ENCODE data around the gene C22orf15. TPM values are rescaled to one million over a fixed set of nuclear protein-coding genes. Genes with fewer than 3 reads are reported as not detected.

C22orf15 gene
- total RNA-seq, 2 donors from 2014 or later: 1.5 to 2.2 TPM

DNA sequence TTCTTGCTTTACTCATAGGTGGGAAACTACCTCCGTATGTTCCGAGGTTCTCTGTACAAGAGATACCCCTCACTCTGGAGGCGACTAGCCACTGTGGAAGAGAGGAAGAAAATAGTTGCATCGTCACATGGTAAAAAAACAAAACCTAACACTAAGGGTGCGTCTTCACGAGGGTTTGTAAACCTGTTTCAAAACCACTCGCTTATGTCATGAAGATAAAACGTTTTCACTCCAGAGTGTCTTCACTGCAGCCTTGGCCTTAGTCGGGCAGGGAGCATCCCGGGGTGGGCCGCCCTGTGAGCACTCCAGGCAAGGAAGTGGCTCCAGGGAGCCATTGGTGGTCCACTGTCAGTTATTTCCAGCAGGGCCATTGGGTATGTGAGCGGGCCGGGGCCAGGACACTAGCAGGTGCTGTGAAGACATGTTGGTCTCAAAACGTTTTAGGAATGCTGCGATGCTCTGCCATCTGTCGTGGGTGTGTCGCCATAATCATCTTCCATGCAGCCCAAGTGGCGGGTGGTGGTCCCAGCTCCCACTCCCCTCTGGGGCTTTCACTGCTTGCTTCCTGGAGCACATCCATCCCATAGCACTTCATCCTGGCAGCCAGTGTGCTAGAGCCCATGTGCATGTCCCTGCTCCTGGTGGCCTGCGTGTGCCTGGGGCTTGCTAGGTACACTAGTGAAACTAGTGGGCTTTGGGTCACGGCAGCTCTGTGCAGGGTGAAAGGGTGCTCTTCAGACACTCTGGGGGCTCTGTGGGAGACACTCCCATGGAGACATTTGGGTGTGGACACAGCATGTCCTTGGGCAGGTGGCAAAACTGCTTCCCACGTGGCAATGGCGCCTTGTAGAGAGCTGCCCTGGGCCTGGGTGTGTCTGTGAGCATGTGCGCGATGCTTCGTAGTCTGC lies 29.2 kb downstream of the C22orf15 start:
- H3K4me3 ChIP-seq (ENCODE audit: low read length): no peak overlapping the region
- no peak overlapping the region for H3K9ac ChIP-seq (ENCODE audit: extremely low read depth, low read length, poor library complexity, severe bottlenecking)
- peaks cover 55% of the 10 kb centered on the region for H3K36me3 ChIP-seq (ENCODE audit: control insufficient read depth, insufficient read depth, low read length)
- peak overlapping the region; percentile 44 for H3K27ac Mint-ChIP-seq
- no peaks in the 10 kb centered on the region for H3K27me3 ChIP-seq (ENCODE audit: control insufficient read depth, insufficient read depth, low read length, poor library complexity, severe bottlenecking)
- peaks cover 14% of the 10 kb centered on the region for H3K4me1 ChIP-seq (ENCODE audit: control insufficient read depth, insufficient read depth, low read length)
- no peaks in the 10 kb centered on the region for H3K9me3 Mint-ChIP-seq
- peaks cover 33% of the 10 kb centered on the region for H3K4me1 Mint-ChIP-seq
- no peaks in the 10 kb centered on the region for H3K9me3 ChIP-seq (ENCODE audit: control insufficient read depth, low read length)
- peaks cover 49% of the 10 kb centered on the region for H3K36me3 Mint-ChIP-seq (ENCODE audit: low read depth)
- TF ChIP-seq, protein P1, sequence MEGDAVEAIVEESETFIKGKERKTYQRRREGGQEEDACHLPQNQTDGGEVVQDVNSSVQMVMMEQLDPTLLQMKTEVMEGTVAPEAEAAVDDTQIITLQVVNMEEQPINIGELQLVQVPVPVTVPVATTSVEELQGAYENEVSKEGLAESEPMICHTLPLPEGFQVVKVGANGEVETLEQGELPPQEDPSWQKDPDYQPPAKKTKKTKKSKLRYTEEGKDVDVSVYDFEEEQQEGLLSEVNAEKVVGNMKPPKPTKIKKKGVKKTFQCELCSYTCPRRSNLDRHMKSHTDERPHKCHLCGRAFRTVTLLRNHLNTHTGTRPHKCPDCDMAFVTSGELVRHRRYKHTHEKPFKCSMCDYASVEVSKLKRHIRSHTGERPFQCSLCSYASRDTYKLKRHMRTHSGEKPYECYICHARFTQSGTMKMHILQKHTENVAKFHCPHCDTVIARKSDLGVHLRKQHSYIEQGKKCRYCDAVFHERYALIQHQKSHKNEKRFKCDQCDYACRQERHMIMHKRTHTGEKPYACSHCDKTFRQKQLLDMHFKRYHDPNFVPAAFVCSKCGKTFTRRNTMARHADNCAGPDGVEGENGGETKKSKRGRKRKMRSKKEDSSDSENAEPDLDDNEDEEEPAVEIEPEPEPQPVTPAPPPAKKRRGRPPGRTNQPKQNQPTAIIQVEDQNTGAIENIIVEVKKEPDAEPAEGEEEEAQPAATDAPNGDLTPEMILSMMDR (conservative IDR thresholded peaks at IDR 0.05): no peak
- WGBS, 2 experiments (ENCODE audit: insufficient coverage in 1 of 2, insufficient read length in 1 of 2): 95% methylated on average over 21 to 25 of the region's 25 CpGs
- no peak overlapping the region for H3K4me3 Mint-ChIP-seq
- no peaks in the 10 kb centered on the region for H3K27me3 Mint-ChIP-seq (ENCODE audit: insufficient read depth)
- H3K27ac ChIP-seq (ENCODE audit: low read depth, low read length): no peak overlapping the region
- DNase-seq: no peak

GRCh38 chr22:23793326-23793725 lies 30.5 kb downstream of the C22orf15 start:
- DNase-seq: peak; percentile 57
- Mint-ChIP-seq H3K4me1 (peaks cover 26% of the 10 kb centered on the region), H3K27me3 (ENCODE audit: insufficient read depth) (no peaks in the 10 kb centered on the region), H3K9me3 (no peaks in the 10 kb centered on the region), H3K36me3 (ENCODE audit: low read depth) (peaks cover 60% of the 10 kb centered on the region), H3K4me3 (no peak overlapping the region), H3K27ac (peak overlapping the region; percentile 37)
- Histone ChIP-seq H3K36me3 (ENCODE audit: control insufficient read depth, insufficient read depth, low read length) (peaks cover 63% of the 10 kb centered on the region), H3K9me3 (ENCODE audit: control insufficient read depth, low read length) (no peaks in the 10 kb centered on the region), H3K27me3 (ENCODE audit: control insufficient read depth, insufficient read depth, low read length, poor library complexity, severe bottlenecking) (no peaks in the 10 kb centered on the region), H3K9ac (ENCODE audit: extremely low read depth, low read length, poor library complexity, severe bottlenecking) (no peak overlapping the region), H3K4me3 (ENCODE audit: low read length) (no peak overlapping the region), H3K27ac (ENCODE audit: low read depth, low read length) (no peak overlapping the region), H3K4me1 (ENCODE audit: control insufficient read depth, insufficient read depth, low read length) (peaks cover 14% of the 10 kb centered on the region)
- WGBS, 2 experiments (ENCODE audit: insufficient coverage in 1 of 2, insufficient read length in 1 of 2): 94 to 95% methylated on average over 7 to 8 of the region's 8 CpGs
- TF ChIP-seq, protein P1 (conservative IDR thresholded peaks at IDR 0.05): peak; percentile 37

DNA sequence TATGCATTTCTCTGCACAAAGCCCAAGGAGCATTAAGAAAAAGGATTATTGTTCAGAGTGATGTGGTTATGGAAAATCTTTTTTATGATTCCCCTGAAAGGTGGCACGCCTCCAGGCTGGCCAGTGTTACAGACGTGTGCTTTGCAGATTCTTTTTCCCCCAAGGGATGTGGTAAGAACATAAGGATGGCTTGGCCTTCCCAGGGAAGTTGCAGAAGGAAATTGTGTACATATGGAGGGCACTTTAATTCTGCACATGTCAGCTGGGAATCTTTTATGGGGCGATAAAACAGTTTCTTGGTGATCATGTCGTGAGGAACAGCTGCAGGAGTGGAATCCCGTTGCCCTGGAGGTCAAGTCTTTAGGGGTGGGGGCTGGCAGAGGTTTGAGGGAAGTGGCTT lies 33.7 kb downstream of the C22orf15 start:
- Mint-ChIP-seq H3K9me3 (no peaks in the 10 kb centered on the region), H3K27me3 (ENCODE audit: insufficient read depth) (no peaks in the 10 kb centered on the region), H3K27ac (no peak overlapping the region), H3K36me3 (ENCODE audit: low read depth) (peaks cover 81% of the 10 kb centered on the region), H3K4me3 (no peak overlapping the region), H3K4me1 (peaks cover 10% of the 10 kb centered on the region)
- no peak overlapping the region for H3K27ac ChIP-seq (ENCODE audit: low read depth, low read length)
- no peaks in the 10 kb centered on the region for H3K27me3 ChIP-seq (ENCODE audit: control insufficient read depth, insufficient read depth, low read length, poor library complexity, severe bottlenecking)
- DNase-seq: no peak
- whole genome bisulfite sequencing, 2 experiments (ENCODE audit: insufficient coverage in 1 of 2, insufficient read length in 1 of 2): 92 to 100% methylated on average over 3 to 5 of the region's 5 CpGs
- peaks cover 6% of the 10 kb centered on the region for H3K4me1 ChIP-seq (ENCODE audit: control insufficient read depth, insufficient read depth, low read length)
- no peak overlapping the region for H3K4me3 ChIP-seq (ENCODE audit: low read length)
- H3K9ac ChIP-seq (ENCODE audit: extremely low read depth, low read length, poor library complexity, severe bottlenecking): no peak overlapping the region
- TF ChIP-seq, protein P1 (conservative IDR thresholded peaks at IDR 0.05): no peak
- no peaks in the 10 kb centered on the region for H3K9me3 ChIP-seq (ENCODE audit: control insufficient read depth, low read length)
- H3K36me3 ChIP-seq (ENCODE audit: control insufficient read depth, insufficient read depth, low read length): peaks cover 79% of the 10 kb centered on the region
